ENCODE data around the gene CAMTA1.

Gene CAMTA1

GRCh38 chr1:7769673-7770412, 984.6 kb downstream of the CAMTA1 start:
- Histone ChIP-seq H3K9ac (ENCODE audit: low read length) (no peak overlapping the region), H3K9me3 (ENCODE audit: control insufficient read depth, low read depth, low read length) (no peaks in the 10 kb centered on the region), H3K36me3 (ENCODE audit: control insufficient read depth, low read depth, low read length) (peaks cover 10% of the 10 kb centered on the region), H3K4me3 (ENCODE audit: low read length) (no peak overlapping the region), H3K4me1 (ENCODE audit: control insufficient read depth, low read depth, low read length) (no peaks in the 10 kb centered on the region), H3K27ac (ENCODE audit: low read length) (no peak overlapping the region), H3K27me3 (ENCODE audit: control insufficient read depth, insufficient read depth, low read length) (no peaks in the 10 kb centered on the region)

GRCh38 chr1:7770669-7770996, 985.4 kb downstream of the CAMTA1 start:
- Histone ChIP-seq H3K9me3 (ENCODE audit: control insufficient read depth, low read depth, low read length) (no peaks in the 10 kb centered on the region), H3K27me3 (ENCODE audit: control insufficient read depth, insufficient read depth, low read length) (no peaks in the 10 kb centered on the region), H3K4me1 (ENCODE audit: control insufficient read depth, low read depth, low read length) (no peaks in the 10 kb centered on the region), H3K36me3 (ENCODE audit: control insufficient read depth, low read depth, low read length) (peaks cover 11% of the 10 kb centered on the region), H3K9ac (ENCODE audit: low read length) (peak overlapping the region; percentile 24), H3K27ac (ENCODE audit: low read length) (no peak overlapping the region), H3K4me3 (ENCODE audit: low read length) (peak overlapping the region; percentile 85)

GRCh38 chr1:7770997-7771822, 986.0 kb downstream of the CAMTA1 start, which contains the start of gene VAMP3:
Gene VAMP3 (plus strand): TSS chr1:7771296. CDS start chr1:7771384, 88 bp downstream.
- Histone ChIP-seq H3K4me3 (ENCODE audit: low read length) (peak within 1 kb of the TSS; percentile 85), H3K9ac (ENCODE audit: low read length) (peak within 1 kb of the TSS; percentile 77), H3K36me3 (ENCODE audit: control insufficient read depth, low read depth, low read length) (peaks cover 11% of the 10 kb centered on the region), H3K4me1 (ENCODE audit: control insufficient read depth, low read depth, low read length) (no peaks in the 10 kb centered on the region), H3K27me3 (ENCODE audit: control insufficient read depth, insufficient read depth, low read length) (no peaks in the 10 kb centered on the region), H3K9me3 (ENCODE audit: control insufficient read depth, low read depth, low read length) (no peaks in the 10 kb centered on the region), H3K27ac (ENCODE audit: low read length) (no peak within 1 kb of the TSS)

GRCh38 chr1:7771823-7772299, 986.6 kb downstream of the CAMTA1 start:
- peaks cover 11% of the 10 kb centered on the region for H3K36me3 ChIP-seq (ENCODE audit: control insufficient read depth, low read depth, low read length)
- no peak overlapping the region for H3K27ac ChIP-seq (ENCODE audit: low read length)
- H3K4me3 ChIP-seq (ENCODE audit: low read length) = peak overlapping the region; percentile 85
- H3K27me3 ChIP-seq (ENCODE audit: control insufficient read depth, insufficient read depth, low read length) = no peaks in the 10 kb centered on the region
- H3K9ac ChIP-seq (ENCODE audit: low read length) = peak overlapping the region; percentile 77
- H3K9me3 ChIP-seq (ENCODE audit: control insufficient read depth, low read depth, low read length) = no peaks in the 10 kb centered on the region
- H3K4me1 ChIP-seq (ENCODE audit: control insufficient read depth, low read depth, low read length) = no peaks in the 10 kb centered on the region

- Histone ChIP-seq H3K36me3 (ENCODE audit: control insufficient read depth, low read depth, low read length) (peaks cover 40% of the 10 kb centered on the region), H3K27ac (ENCODE audit: low read length) (no peak overlapping the region), H3K27me3 (ENCODE audit: control insufficient read depth, insufficient read depth, low read length) (no peaks in the 10 kb centered on the region), H3K9me3 (ENCODE audit: control insufficient read depth, low read depth, low read length) (no peaks in the 10 kb centered on the region), H3K4me1 (ENCODE audit: control insufficient read depth, low read depth, low read length) (no peaks in the 10 kb centered on the region), H3K4me3 (ENCODE audit: low read length) (no peak overlapping the region), H3K9ac (ENCODE audit: low read length) (no peak overlapping the region)
Observed at GRCh38 chr1:7777591-7777990, 992.3 kb downstream of the CAMTA1 start.

GRCh38 chr1:7778133-7778628, 992.9 kb downstream of the CAMTA1 start:
- Histone ChIP-seq H3K9ac (ENCODE audit: low read length) (no peak overlapping the region), H3K9me3 (ENCODE audit: control insufficient read depth, low read depth, low read length) (no peaks in the 10 kb centered on the region), H3K27me3 (ENCODE audit: control insufficient read depth, insufficient read depth, low read length) (no peaks in the 10 kb centered on the region), H3K36me3 (ENCODE audit: control insufficient read depth, low read depth, low read length) (peaks cover 36% of the 10 kb centered on the region), H3K27ac (ENCODE audit: low read length) (no peak overlapping the region), H3K4me3 (ENCODE audit: low read length) (no peak overlapping the region), H3K4me1 (ENCODE audit: control insufficient read depth, low read depth, low read length) (no peaks in the 10 kb centered on the region)

- Histone ChIP-seq H3K9me3 (ENCODE audit: control insufficient read depth, low read depth, low read length) (no peaks in the 10 kb centered on the region), H3K4me3 (ENCODE audit: low read length) (no peak overlapping the region), H3K36me3 (ENCODE audit: control insufficient read depth, low read depth, low read length) (peaks cover 30% of the 10 kb centered on the region), H3K27me3 (ENCODE audit: control insufficient read depth, insufficient read depth, low read length) (peaks cover 11% of the 10 kb centered on the region), H3K27ac (ENCODE audit: low read length) (no peak overlapping the region), H3K9ac (ENCODE audit: low read length) (no peak overlapping the region), H3K4me1 (ENCODE audit: control insufficient read depth, low read depth, low read length) (no peaks in the 10 kb centered on the region)
Observed at GRCh38 chr1:7780976-7781375, 995.7 kb downstream of the CAMTA1 start.

GRCh38 chr1:7781501-7781900, 996.2 kb downstream of the CAMTA1 start:
- Histone ChIP-seq H3K27ac (ENCODE audit: low read length) (no peak overlapping the region), H3K36me3 (ENCODE audit: control insufficient read depth, low read depth, low read length) (peaks cover 30% of the 10 kb centered on the region), H3K9ac (ENCODE audit: low read length) (no peak overlapping the region), H3K4me3 (ENCODE audit: low read length) (no peak overlapping the region), H3K27me3 (ENCODE audit: control insufficient read depth, insufficient read depth, low read length) (peaks cover 11% of the 10 kb centered on the region), H3K4me1 (ENCODE audit: control insufficient read depth, low read depth, low read length) (no peaks in the 10 kb centered on the region), H3K9me3 (ENCODE audit: control insufficient read depth, low read depth, low read length) (no peaks in the 10 kb centered on the region)

- Histone ChIP-seq H3K27ac (ENCODE audit: low read length) (no peak overlapping the region), H3K36me3 (ENCODE audit: control insufficient read depth, low read depth, low read length) (peaks cover 29% of the 10 kb centered on the region), H3K27me3 (ENCODE audit: control insufficient read depth, insufficient read depth, low read length) (peaks cover 11% of the 10 kb centered on the region), H3K4me3 (ENCODE audit: low read length) (no peak overlapping the region), H3K9ac (ENCODE audit: low read length) (no peak overlapping the region), H3K4me1 (ENCODE audit: control insufficient read depth, low read depth, low read length) (no peaks in the 10 kb centered on the region), H3K9me3 (ENCODE audit: control insufficient read depth, low read depth, low read length) (no peaks in the 10 kb centered on the region)
Observed at GRCh38 chr1:7781923-7782495, 996.8 kb downstream of the CAMTA1 start.

- Histone ChIP-seq H3K4me1 (ENCODE audit: control insufficient read depth, low read depth, low read length) (no peaks in the 10 kb centered on the region), H3K36me3 (ENCODE audit: control insufficient read depth, low read depth, low read length) (peaks cover 21% of the 10 kb centered on the region), H3K9ac (ENCODE audit: low read length) (peak overlapping the region; percentile 26), H3K9me3 (ENCODE audit: control insufficient read depth, low read depth, low read length) (no peaks in the 10 kb centered on the region), H3K4me3 (ENCODE audit: low read length) (peak overlapping the region; percentile 72), H3K27ac (ENCODE audit: low read length) (no peak overlapping the region), H3K27me3 (ENCODE audit: control insufficient read depth, insufficient read depth, low read length) (peaks cover 11% of the 10 kb centered on the region)
Observed at GRCh38 chr1:7783178-7783711, 998.0 kb downstream of the CAMTA1 start.

GRCh38 chr1:7783826-7784491, 998.7 kb downstream of the CAMTA1 start, which contains the start of gene PER3:
Gene PER3 (plus strand): TSS chr1:7784291. CDS start chr1:7784878, 587 bp downstream.
- Histone ChIP-seq H3K4me3 (ENCODE audit: low read length) (peak within 1 kb of the TSS; percentile 72), H3K27ac (ENCODE audit: low read length) (no peak within 1 kb of the TSS), H3K27me3 (ENCODE audit: control insufficient read depth, insufficient read depth, low read length) (peaks cover 11% of the 10 kb centered on the region), H3K9me3 (ENCODE audit: control insufficient read depth, low read depth, low read length) (no peaks in the 10 kb centered on the region), H3K36me3 (ENCODE audit: control insufficient read depth, low read depth, low read length) (peaks cover 20% of the 10 kb centered on the region), H3K4me1 (ENCODE audit: control insufficient read depth, low read depth, low read length) (no peaks in the 10 kb centered on the region), H3K9ac (ENCODE audit: low read length) (peak within 1 kb of the TSS; percentile 26)
